Fibroblast of lung (primary cell): ENCODE data around the gene MDFI. TPM values are rescaled to one million over a fixed set of nuclear protein-coding genes. Genes with fewer than 3 reads are reported as not detected.

Experiments used
- DNase-seq, 2 donors: peaks; one replicate each; pipeline versions ENCODE4 v3.0.0 to v3.0.0-alpha.2; 2010; ENCODE audit warnings: low read depth in 2 of 2
- H2AFZ ChIP-seq: 2 replicates; pipeline ENCODE4 v1.5.1; 2012; ENCODE audit warnings: low read length, control low read depth, inconsistent platforms
- H3K27ac ChIP-seq: 2 replicates; pipeline ENCODE4 v1.5.1; 2011; ENCODE audit warnings: low read length, control low read depth; ENCODE audit not compliant: insufficient read depth
- H3K27me3 ChIP-seq: 2 replicates; pipeline ENCODE4 v1.5.1; 2011; ENCODE audit warnings: mild to moderate bottlenecking, low read length; ENCODE audit not compliant: control insufficient read depth, insufficient read depth
- H3K36me3 ChIP-seq: 2 replicates; pipeline ENCODE4 v1.5.1; 2011; ENCODE audit warnings: low read length; ENCODE audit not compliant: control insufficient read depth, insufficient read depth
- H3K4me1 ChIP-seq: 2 replicates; pipeline ENCODE4 v1.5.1; 2011; ENCODE audit warnings: low read length; ENCODE audit not compliant: control insufficient read depth, insufficient read depth; ENCODE audit errors: extremely low read depth
- H3K4me2 ChIP-seq: 2 replicates; pipeline ENCODE4 v1.5.1; 2011; ENCODE audit warnings: low read length, control low read depth; ENCODE audit not compliant: insufficient read depth; ENCODE audit errors: extremely low read depth
- H3K4me3 ChIP-seq, 4 experiments: fragments of 200-600 bp in 1 of 4; sonication (generic) in 1 of 4; replicated peaks in 1 of 4; 2 replicates each; pipeline ENCODE4 v1.5.1; 2011 to 2016; ENCODE audit warnings: low read length in 4 of 4, low read depth in 3 of 4, mild to moderate bottlenecking in 3 of 4, control low read depth in 2 of 4, inconsistent platforms in 1 of 4, mixed read lengths in 1 of 4; ENCODE audit not compliant: insufficient read depth in 1 of 4; ENCODE audit errors: control extremely low read depth in 1 of 4
- H3K79me2 ChIP-seq: 2 replicates; pipeline ENCODE4 v1.5.1; 2012; ENCODE audit warnings: mild to moderate bottlenecking, low read length, inconsistent platforms; ENCODE audit not compliant: control insufficient read depth, insufficient read depth
- H3K9ac ChIP-seq: 2 replicates; pipeline ENCODE4 v1.5.1; 2011; ENCODE audit warnings: mild to moderate bottlenecking, low read length, control low read depth; ENCODE audit not compliant: insufficient read depth
- H3K9me3 ChIP-seq: 2 replicates; pipeline ENCODE4 v1.5.1; 2012; ENCODE audit warnings: low read depth, low read length; ENCODE audit not compliant: control insufficient read depth, insufficient read depth
- H4K20me1 ChIP-seq: 2 replicates; pipeline ENCODE4 v1.5.1; 2011; ENCODE audit warnings: low read length; ENCODE audit not compliant: control insufficient read depth, insufficient read depth; ENCODE audit errors: extremely low read depth
- EZH2 ChIP-seq: IDR thresholded peaks from 2 replicates; pipeline ENCODE4 v1.5.1; 2012; ENCODE audit warnings: low read length, control low read depth, mild to moderate bottlenecking; ENCODE audit errors: missing control alignments
- polyA minus RNA-seq: library from RNA; depleted of rRNA, polyadenylated mRNA; stranded (reverse); fragments of >200 nt; gene quantifications from 2 replicates; pipeline ENCODE4 v1.2.3, GENCODE V29; 2011; ENCODE audit warnings: low replicate concordance
- polyA plus RNA-seq, 2 donors: library from polyadenylated mRNA; depleted of rRNA in 1 of 2; stranded (reverse) in 1 of 2; unstranded in 1 of 2; fragments of >200 nt; gene quantifications; 2 replicates each; pipeline ENCODE4 v1.2.1, GENCODE V29; 2011 to 2012; ENCODE audit warnings: missing spikeins in 1 of 2
- total RNA-seq: library from RNA; depleted of rRNA; stranded (reverse); fragments of >200 nt; gene quantifications from 2 replicates; pipeline ENCODE4 v1.2.1, GENCODE V29; 2014
- TF ChIP-seq, protein P1 (sequence below), 2 donors: IDR thresholded peaks in 1 of 2; conservative IDR thresholded peaks in 1 of 2; 1 replicate in 1 of 2; 2 replicates in 1 of 2; pipeline ENCODE4 v1.5.1; 2011 to 2012; ENCODE audit warnings: low read length in 2 of 2, control low read depth in 1 of 2, inconsistent platforms in 1 of 2, low read depth in 1 of 2, mild to moderate bottlenecking in 1 of 2

Gene MDFI, protein sequence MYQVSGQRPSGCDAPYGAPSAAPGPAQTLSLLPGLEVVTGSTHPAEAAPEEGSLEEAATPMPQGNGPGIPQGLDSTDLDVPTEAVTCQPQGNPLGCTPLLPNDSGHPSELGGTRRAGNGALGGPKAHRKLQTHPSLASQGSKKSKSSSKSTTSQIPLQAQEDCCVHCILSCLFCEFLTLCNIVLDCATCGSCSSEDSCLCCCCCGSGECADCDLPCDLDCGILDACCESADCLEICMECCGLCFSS
- total RNA-seq: 0.17 and 3.3 TPM in 2 replicates
- not detected in 2 replicates for polyA plus RNA-seq
- polyA plus RNA-seq (2012): not detected in 2 replicates
- polyA minus RNA-seq: not detected in 2 replicates

DNA sequence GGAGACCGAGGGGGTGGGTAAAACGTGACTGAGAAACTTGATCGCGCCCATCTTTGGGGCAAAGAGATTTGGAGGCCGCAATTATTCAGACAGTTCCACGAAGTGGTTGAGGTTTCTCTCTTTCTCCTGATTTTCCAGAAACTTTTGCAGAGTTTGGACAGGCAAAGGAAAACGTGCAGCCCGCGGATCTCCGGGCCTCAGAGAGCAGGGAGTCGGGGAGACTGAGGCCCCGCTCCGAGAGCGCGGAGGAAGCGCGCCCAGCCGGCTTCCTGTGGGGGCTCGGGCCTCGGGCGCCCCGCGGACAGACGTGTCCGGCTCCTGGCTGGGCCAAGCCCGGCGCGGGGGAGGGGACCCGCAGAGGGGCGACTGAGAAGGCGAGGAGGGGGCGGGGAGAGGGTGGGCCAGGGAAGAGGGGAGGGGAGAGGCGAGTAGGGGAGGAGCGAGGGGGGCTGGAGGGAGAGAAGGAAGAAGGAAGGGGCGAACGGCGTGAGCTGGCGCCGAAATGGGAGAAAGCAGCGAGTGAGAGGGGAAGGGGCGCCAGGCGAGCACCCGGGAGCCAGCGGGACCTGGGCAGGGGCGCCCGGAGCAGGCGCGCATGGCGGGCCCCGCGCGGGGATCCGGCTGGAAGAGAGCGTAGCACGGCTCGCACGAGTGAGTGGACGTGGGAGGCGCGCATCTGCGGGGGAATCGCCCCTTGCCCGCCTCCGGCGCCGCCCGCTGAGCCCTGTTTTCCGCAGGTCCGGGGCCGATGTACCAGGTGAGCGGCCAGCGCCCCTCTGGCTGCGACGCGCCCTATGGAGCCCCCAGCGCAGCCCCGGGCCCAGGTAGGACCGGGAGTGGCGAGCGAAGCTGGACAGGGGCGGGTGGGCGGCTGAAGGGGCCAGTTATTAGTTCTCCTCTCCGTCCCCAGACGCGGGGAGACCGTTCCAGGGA is at the start of gene MDFI:
MDFI (plus strand) TSS at position 467 of the 933 bp plus-strand sequence; CDS start at position 749, 282 bp downstream.
- Histone ChIP-seq H3K36me3 (no peaks in the 10 kb centered on the region), H3K79me2 (no peaks in the 10 kb centered on the region), H4K20me1 (no peaks in the 10 kb centered on the region), H3K4me2 (no peak within 1 kb of the TSS), H3K4me3 (peak within 1 kb of the TSS in 2 of 4 experiments; percentile 7 to 21), H2AFZ (no peak within 1 kb of the TSS), H3K9me3 (no peaks in the 10 kb centered on the region), H3K27ac (no peak within 1 kb of the TSS), H3K4me1 (no peaks in the 10 kb centered on the region), H3K27me3 (peaks cover 48% of the 10 kb centered on the region), H3K9ac (no peak within 1 kb of the TSS)
- TF ChIP-seq, protein P1, sequence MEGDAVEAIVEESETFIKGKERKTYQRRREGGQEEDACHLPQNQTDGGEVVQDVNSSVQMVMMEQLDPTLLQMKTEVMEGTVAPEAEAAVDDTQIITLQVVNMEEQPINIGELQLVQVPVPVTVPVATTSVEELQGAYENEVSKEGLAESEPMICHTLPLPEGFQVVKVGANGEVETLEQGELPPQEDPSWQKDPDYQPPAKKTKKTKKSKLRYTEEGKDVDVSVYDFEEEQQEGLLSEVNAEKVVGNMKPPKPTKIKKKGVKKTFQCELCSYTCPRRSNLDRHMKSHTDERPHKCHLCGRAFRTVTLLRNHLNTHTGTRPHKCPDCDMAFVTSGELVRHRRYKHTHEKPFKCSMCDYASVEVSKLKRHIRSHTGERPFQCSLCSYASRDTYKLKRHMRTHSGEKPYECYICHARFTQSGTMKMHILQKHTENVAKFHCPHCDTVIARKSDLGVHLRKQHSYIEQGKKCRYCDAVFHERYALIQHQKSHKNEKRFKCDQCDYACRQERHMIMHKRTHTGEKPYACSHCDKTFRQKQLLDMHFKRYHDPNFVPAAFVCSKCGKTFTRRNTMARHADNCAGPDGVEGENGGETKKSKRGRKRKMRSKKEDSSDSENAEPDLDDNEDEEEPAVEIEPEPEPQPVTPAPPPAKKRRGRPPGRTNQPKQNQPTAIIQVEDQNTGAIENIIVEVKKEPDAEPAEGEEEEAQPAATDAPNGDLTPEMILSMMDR (conservative IDR thresholded peaks at IDR 0.05 in 1 of 2, IDR thresholded peaks at IDR 0.05 in 1 of 2; ENCODE audit: low read depth in 1 of 2, low read length in 2 of 2): no peak
- peak; percentile 70 for TF ChIP-seq EZH2
- peak in 1 of 2 donors; percentile 58 for DNase-seq

DNA sequence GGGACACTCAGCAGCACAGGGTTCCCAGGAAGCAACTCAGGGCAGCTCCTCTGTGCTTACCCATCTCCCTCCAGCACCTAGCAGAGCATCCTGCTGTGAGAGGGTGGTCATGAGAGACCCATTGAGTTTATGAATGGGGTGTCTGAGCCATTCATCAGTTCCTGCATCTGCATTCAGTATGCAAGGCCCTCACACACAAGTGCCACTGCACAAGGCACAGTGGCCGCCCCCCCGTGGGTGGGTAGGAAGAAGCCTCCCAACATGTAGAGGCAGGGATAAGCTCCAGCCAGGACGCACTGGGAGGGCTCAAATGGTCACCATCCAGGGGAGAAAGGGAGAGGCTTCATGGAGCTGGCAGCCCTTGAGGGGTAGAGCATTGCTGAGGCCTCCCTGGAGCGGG is 49.0 kb upstream of the MDFI start:
- no peak for DNase-seq
- Histone ChIP-seq H3K9ac (no peak overlapping the region), H3K79me2 (no peaks in the 10 kb centered on the region), H4K20me1 (no peaks in the 10 kb centered on the region), H3K4me3 (no peak overlapping the region), H3K4me1 (no peaks in the 10 kb centered on the region), H2AFZ (no peak overlapping the region), H3K4me2 (no peak overlapping the region), H3K9me3 (no peaks in the 10 kb centered on the region), H3K27me3 (no peaks in the 10 kb centered on the region), H3K36me3 (no peaks in the 10 kb centered on the region), H3K27ac (no peak overlapping the region)
- TF ChIP-seq, protein P1 (conservative IDR thresholded peaks at IDR 0.05 in 1 of 2, IDR thresholded peaks at IDR 0.05 in 1 of 2; ENCODE audit: low read depth in 1 of 2, low read length in 2 of 2): no peak
- TF ChIP-seq EZH2: no peak
